ENCODE measurements around the gene HLA-DMA. TPM values are rescaled to one million over a fixed set of nuclear protein-coding genes. Genes with fewer than 3 reads are reported as not detected.

HLA-DMA gene
- total RNA-seq, 2 donors from 2014 or later: 16.9 to 73.0 TPM

DNA sequence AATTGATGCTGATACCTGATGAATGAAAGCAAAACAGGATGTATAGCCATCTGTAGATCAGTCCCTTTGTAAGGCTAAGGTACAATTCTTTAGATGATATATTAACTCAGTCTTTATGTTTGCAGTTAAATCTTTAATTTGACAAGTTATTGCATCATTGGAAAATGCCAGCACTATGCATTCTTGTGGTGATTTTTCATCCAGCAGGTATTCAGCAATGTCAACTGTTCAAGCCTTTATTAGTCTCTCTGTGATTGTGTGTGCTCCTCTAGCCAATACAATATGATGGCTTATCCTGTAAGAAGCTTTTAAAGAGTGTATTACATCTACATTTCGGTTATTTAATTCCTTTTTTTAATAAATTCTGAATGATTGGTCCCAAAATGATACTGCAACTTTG lies 46.4 kb downstream of the HLA-DMA start:
- no peaks in the 10 kb centered on the region for H3K4me1 Mint-ChIP-seq (ENCODE audit: low read depth in 2 of 2)
- H3K9me3 Mint-ChIP-seq: no peaks in the 10 kb centered on the region
- no peaks in the 10 kb centered on the region for H3K27me3 Mint-ChIP-seq
- no peak overlapping the region for H3K27ac Mint-ChIP-seq
- no peak overlapping the region for H3K4me3 Mint-ChIP-seq
- DNase-seq (ENCODE audit: low spot score) (no peak), ATAC-seq (no peak)
- H3K36me3 Mint-ChIP-seq: no peaks in the 10 kb centered on the region

DNA sequence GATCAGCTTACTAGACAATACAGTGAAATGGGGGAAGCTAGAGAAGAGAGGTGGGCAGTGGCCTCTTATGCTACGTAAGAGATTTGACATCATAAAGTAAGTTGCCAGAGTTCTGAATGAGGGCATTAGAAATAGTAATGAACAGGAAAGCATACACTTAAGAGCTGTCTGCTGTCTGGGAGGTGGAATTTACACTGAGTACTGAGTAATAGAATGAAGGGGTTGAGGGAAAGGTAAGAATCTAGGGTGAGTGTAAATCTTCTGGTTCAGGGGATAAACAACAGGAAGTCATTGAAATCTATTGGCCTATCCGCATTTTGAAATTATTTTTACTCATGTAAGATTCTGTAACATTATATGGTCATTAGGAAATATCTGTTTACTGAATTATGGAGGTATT lies 47.8 kb downstream of the HLA-DMA start:
- no peak overlapping the region for H3K27ac Mint-ChIP-seq
- no peaks in the 10 kb centered on the region for H3K9me3 Mint-ChIP-seq
- DNase-seq (ENCODE audit: low spot score): no peak
- no peak for ATAC-seq
- H3K4me3 Mint-ChIP-seq: no peak overlapping the region
- H3K36me3 Mint-ChIP-seq: no peaks in the 10 kb centered on the region
- no peaks in the 10 kb centered on the region for H3K4me1 Mint-ChIP-seq (ENCODE audit: low read depth in 2 of 2)
- H3K27me3 Mint-ChIP-seq: no peaks in the 10 kb centered on the region

DNA sequence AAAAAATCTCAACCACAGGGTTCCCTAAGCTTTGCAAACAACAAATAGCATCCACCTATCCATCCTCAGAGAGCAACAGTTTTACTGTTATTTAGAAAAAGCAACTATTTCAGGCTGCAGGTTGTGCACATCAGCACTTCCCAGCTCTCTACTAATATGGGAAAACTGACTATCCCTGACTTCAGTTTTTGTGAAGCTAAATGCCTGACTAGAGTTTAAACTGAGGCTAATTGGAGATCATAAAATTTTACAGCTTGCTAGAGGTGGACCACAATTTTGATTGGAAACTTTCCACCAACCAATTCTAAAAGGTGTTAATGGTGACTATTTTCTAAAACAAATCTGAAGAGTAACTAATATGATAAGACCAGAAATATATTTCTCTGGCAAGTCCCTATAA lies 48.9 kb downstream of the HLA-DMA start:
- H3K27ac Mint-ChIP-seq: no peak overlapping the region

More for the DNA sequence above, 48.9 kb downstream of the HLA-DMA start:
- H3K27me3 Mint-ChIP-seq: no peaks in the 10 kb centered on the region
- no peaks in the 10 kb centered on the region for H3K9me3 Mint-ChIP-seq
- no peaks in the 10 kb centered on the region for H3K4me1 Mint-ChIP-seq (ENCODE audit: low read depth in 2 of 2)
- DNase-seq (ENCODE audit: low spot score) (no peak), ATAC-seq (no peak)
- no peaks in the 10 kb centered on the region for H3K36me3 Mint-ChIP-seq
- no peak overlapping the region for H3K4me3 Mint-ChIP-seq

Other genes with a start within 250 kb of the HLA-DMA start
- gene HLA-DQA2, start 211.7 kb downstream of the HLA-DMA start, total RNA-seq: 10 to 100 TPM in 1 of 2 donors, 1 to 10 TPM in 1; 1.2 to 10.9 TPM
- gene HLA-DQB2, start 189.6 kb downstream of the HLA-DMA start, total RNA-seq: 1 to 10 TPM in 1 of 2 donors, under 1 TPM in 1; 0.88 to 7.4 TPM
- 10 to 100 TPM in 1 of 2 donors, 1 to 10 TPM in 1; 3.3 to 13.9 TPM for gene HLA-DOB, start 136.1 kb downstream of the HLA-DMA start, total RNA-seq
- gene TAP2, start 114.4 kb downstream of the HLA-DMA start, total RNA-seq: 100 to 1,000 TPM; 220 to 252 TPM
- 100 to 1,000 TPM; 259 to 356 TPM for gene PSMB8, start 109.0 kb downstream of the HLA-DMA start, total RNA-seq
- gene TAP1, start 99.4 kb downstream of the HLA-DMA start, total RNA-seq: 100 to 1,000 TPM; 512 to 588 TPM
- gene PSMB9, start 98.9 kb downstream of the HLA-DMA start, total RNA-seq: 100 to 1,000 TPM; 212 to 401 TPM
- 10 to 100 TPM in 1 of 2 donors, 1 to 10 TPM in 1; 2.7 to 17.8 TPM for gene HLA-DMB, start 12.1 kb downstream of the HLA-DMA start, total RNA-seq
- 100 to 1,000 TPM; 347 to 352 TPM for gene BRD2, start 15.5 kb upstream of the HLA-DMA start, total RNA-seq
- gene HLA-DOA, start 56.5 kb upstream of the HLA-DMA start, total RNA-seq: 10 to 100 TPM in 1 of 2 donors, under 1 TPM in 1; 0.86 to 22.1 TPM
- gene HLA-DPA1, start 120.6 kb upstream of the HLA-DMA start, total RNA-seq: 100 to 1,000 TPM in 1 of 2 donors, 10 to 100 TPM in 1; 33.8 to 145 TPM
- gene HLA-DPB1, start 122.9 kb upstream of the HLA-DMA start, total RNA-seq: 10 to 100 TPM; 14.7 to 93.6 TPM
- gene COL11A2, start 239.4 kb upstream of the HLA-DMA start, total RNA-seq: 1 to 10 TPM; 1.1 to 1.3 TPM
- gene RXRB, start 247.6 kb upstream of the HLA-DMA start, total RNA-seq: 10 to 100 TPM; 43.9 to 50.4 TPM
- 100 to 1,000 TPM in 1 of 2 donors, 10 to 100 TPM in 1; 91.5 to 102 TPM for gene SLC39A7, start 247.8 kb upstream of the HLA-DMA start, total RNA-seq

All from natural killer cell treated with Interleukin-12 subunit alpha and Interleukin-12 subunit beta and Interleukin-15 and Interleukin-18, amount 100 ng/mL, for 72 hours (primary cell).